Ovary (tissue), 9 donors: Measurements from ENCODE around the gene MARK2. TPM values are rescaled to one million over a fixed set of nuclear protein-coding genes. Genes with fewer than 3 reads are reported as not detected.

Source experiments
- DNase-seq, 5 donors: peaks; one replicate each; pipeline ENCODE4 v3.0.0-alpha.2; 2019 to 2020
- H3K27ac ChIP-seq, 2 donors: fragments of 200-600 bp; one replicate each; pipeline versions ENCODE4 v1.5.1 to v1.8.0; 2019 to 2022
- H3K27me3 ChIP-seq: fragments of 200-600 bp; one replicate; pipeline ENCODE4 v1.8.0; 2022
- H3K36me3 ChIP-seq: fragments of 200-600 bp; sonication (generic); one replicate; pipeline ENCODE4 v1.5.1; 2019
- H3K4me1 ChIP-seq: one replicate; pipeline ENCODE4 v1.8.1; 2013; ENCODE audit warnings: mild to moderate bottlenecking, moderate library complexity; ENCODE audit not compliant: insufficient read depth
- H3K4me3 ChIP-seq: fragments of 200-600 bp; sonication (generic); one replicate; pipeline ENCODE4 v1.5.1; 2017
- H3K9me3 ChIP-seq, 2 donors: fragments of 200-600 bp in 1 of 2; sonication (generic) in 1 of 2; one replicate each; pipeline versions ENCODE4 v1.5.1 to v1.8.1; 2013 to 2019; ENCODE audit warnings: mild to moderate bottlenecking in 1 of 2, moderate library complexity in 1 of 2
- CTCF ChIP-seq, 3 donors: fragments of 450-650 bp in 2 of 3; fragments of 200-600 bp in 1 of 3; IDR thresholded peaks; one replicate each; pipeline versions ENCODE4 v1.5.1 to v1.8.0; 2016 to 2022; ENCODE audit warnings: antibody characterized with exemption in 3 of 3, mild to moderate bottlenecking in 1 of 3
- EP300 ChIP-seq: sonication (generic); formaldehyde crosslinking; IDR thresholded peaks from one replicate; pipeline ENCODE4 v1.6.1; 2017; ENCODE audit warnings: antibody characterized with exemption
- POLR2A ChIP-seq: fragments of 450-650 bp; IDR thresholded peaks from one replicate; pipeline ENCODE4 v1.6.1; 2017; ENCODE audit warnings: antibody characterized with exemption, mild to moderate bottlenecking, moderate library complexity
- WGBS, 3 donors: extraction: QIAGEN DNeasy Blood & Tissue Kit in 1 of 3; methylation state at CpG; one replicate each; pipeline versions ENCODE4 v1.1.5 to v1.1.7; 2013 to 2017; 5-methylcytosine and 5-hydroxymethylcytosine counted together
- intact Hi-C, 4 donors: fragments of 100-400 bp; cut with DNase I; formaldehyde crosslinking; loops; one replicate each; pipeline versions ENCODE4 v1.11.0 to v1.15.1; 2022 to 2023
- polyA plus RNA-seq, 2 donors: library from polyadenylated mRNA; stranded (reverse); fragments of 200-250 nt in 1 of 2; fragments of 350-450 nt in 1 of 2; fragmentation: Illumina TruSeq in 1 of 2; extraction: RNeasy Lipid Tissue Mini Kit (QIAGEN cat#74804) in 1 of 2; gene quantifications; one replicate each; pipeline ENCODE4 v1.2.3, GENCODE V29; 2013 to 2014
- total RNA-seq, 7 donors: library from RNA; depleted of rRNA in 2 of 7; stranded (reverse); fragments of >200 nt in 2 of 7; fragmentation: NEBNext Ultra II Directional in 3 of 7; extraction: Animal tissue kit (Norgen Biotek cat#: 25700) in 3 of 7; gene quantifications; one replicate each; pipeline versions ENCODE4 v1.1.0 to v1.2.4, GENCODE V29; 2016 to 2023
- donor health status: DM: no; HTN: no; CAD: no; lungs with moderate emphysema.
- donor health status: DM: no; HTN: no; CAD: no.
- donor health status: Bipolar disorder and iron deficiency.
- donor health status: DM: yes; HTN: yes; CAD: no.
- donor health status: DM: no; HTN: no; CAD: no.
- donor health status: DM: yes; HTN: yes; CAD: no.

The MARK2 gene
- total and polyA plus RNA-seq, 9 donors = 12.3 to 27.8 (median 25.8) TPM

GRCh38 chr11:63931876-63932275, 93.0 kb downstream of the MARK2 start:
- TF ChIP-seq POLR2A = no peak
- no peak for TF ChIP-seq CTCF (IDR thresholded peaks at IDR 0.05)
- TF ChIP-seq EP300 = no peak
- intact Hi-C loops = no loop called here
- H3K36me3 ChIP-seq = no peaks in the 10 kb centered on the region
- no peaks in the 10 kb centered on the region for H3K27me3 ChIP-seq
- 73 to 76% (median 76%) methylated on average over 12 of the region's 12 CpGs for WGBS, 3 donors
- no peak overlapping the region for H3K4me3 ChIP-seq
- H3K27ac ChIP-seq = no peak overlapping the region
- H3K9me3 ChIP-seq = no peaks in the 10 kb centered on the region
- DNase-seq = no peak
- no peaks in the 10 kb centered on the region for H3K4me1 ChIP-seq

- Histone ChIP-seq H3K4me1 (no peaks in the 10 kb centered on the region), H3K4me3 (no peak overlapping the region), H3K27ac (no peak overlapping the region), H3K36me3 (no peaks in the 10 kb centered on the region), H3K9me3 (no peaks in the 10 kb centered on the region), H3K27me3 (no peaks in the 10 kb centered on the region)
- intact Hi-C loops = no loop called here
- WGBS, 3 donors = 56 to 70% (median 65%) methylated on average over 1 of the region's 1 CpG
- TF ChIP-seq POLR2A (no peak), CTCF (IDR thresholded peaks at IDR 0.05) (no peak), EP300 (no peak)
- no peak for DNase-seq
Measured at GRCh38 chr11:63933459-63933858, 94.5 kb downstream of the MARK2 start.

GRCh38 chr11:63937713-63938478, 99.0 kb downstream of the MARK2 start:
- peaks cover 6% of the 10 kb centered on the region for H3K4me1 ChIP-seq
- H3K9me3 ChIP-seq = no peaks in the 10 kb centered on the region
- H3K27me3 ChIP-seq = no peaks in the 10 kb centered on the region
- H3K27ac ChIP-seq = peak overlapping the region in 1 of 2 donors; percentile 34
- DNase-seq = peak in 3 of 5 donors; percentile 44 to 50 (median 46)
- intact Hi-C loops = loop anchor here in 1 of 4 donors (5.0 kb wide), 1 partner anchor 266 kb away; the partner anchor contains the start of gene ATL3
- TF ChIP-seq EP300 (no peak), POLR2A (no peak), CTCF (IDR thresholded peaks at IDR 0.05) (no peak)
- 19 to 21% (median 20%) methylated on average over 30 of the region's 30 CpGs for WGBS, 3 donors
- H3K36me3 ChIP-seq = no peaks in the 10 kb centered on the region
- peak overlapping the region; percentile 78 for H3K4me3 ChIP-seq

GRCh38 chr11:63938479-63939396, 99.8 kb downstream of the MARK2 start, which contains the start of gene NAA40:
Gene NAA40, plus strand, starts transcription at chr11:63939002. Its CDS starts 95 bp downstream, at chr11:63939097.
- Histone ChIP-seq H3K4me1 (peaks cover 6% of the 10 kb centered on the region), H3K27me3 (no peaks in the 10 kb centered on the region), H3K36me3 (no peaks in the 10 kb centered on the region), H3K4me3 (peak within 1 kb of the TSS; percentile 78), H3K27ac (peak within 1 kb of the TSS in 1 of 2 donors; percentile 68), H3K9me3 (no peaks in the 10 kb centered on the region)
- peak in 1 of 3 donors; percentile 35 for TF ChIP-seq CTCF (IDR thresholded peaks at IDR 0.05)
- no peak for TF ChIP-seq POLR2A
- intact Hi-C loops = loop anchor here in 1 of 4 donors (5.0 kb wide), 1 partner anchor 266 kb away; the partner anchor contains the start of gene ATL3
- DNase-seq = peak; percentile 91 to 95 (median 93)
- 0 to 1% (median 0%) methylated on average over 40 to 87 of the region's 92 CpGs for WGBS, 3 donors
